Glutamatergic neuron (in vitro differentiated cells): ENCODE data around the gene PRMT3. TPM values are rescaled to one million over a fixed set of nuclear protein-coding genes. Genes with fewer than 3 reads are reported as not detected.
"Not testable (repeated sequence)": the region's sequence is repeated elsewhere in the genome, so short reads cannot be mapped to it uniquely, and the experiment has no call there.

Experiments used
- DNase-seq: peaks from one replicate; pipeline ENCODE4 v3.0.0; 2022
- H3K27ac Mint-ChIP-seq: one replicate; pipeline ENCODE4 v1.8.0; 2020; ENCODE audit warnings: mild to moderate bottlenecking, mixed read lengths, inconsistent platforms; ENCODE audit not compliant: unreplicated experiment
- H3K27me3 Mint-ChIP-seq: one replicate; pipeline ENCODE4 v1.8.0; 2020; ENCODE audit warnings: mild to moderate bottlenecking, moderate library complexity, mixed read lengths, inconsistent platforms; ENCODE audit not compliant: unreplicated experiment
- H3K36me3 Mint-ChIP-seq: one replicate; pipeline ENCODE4 v1.8.0; 2020; ENCODE audit warnings: mild to moderate bottlenecking, mixed read lengths, inconsistent platforms; ENCODE audit not compliant: unreplicated experiment
- H3K4me1 Mint-ChIP-seq: one replicate; pipeline ENCODE4 v1.8.0; 2020; ENCODE audit warnings: mild to moderate bottlenecking, low read depth, mixed read lengths, inconsistent platforms; ENCODE audit not compliant: unreplicated experiment
- H3K4me3 Mint-ChIP-seq: one replicate; pipeline ENCODE4 v1.8.0; 2020; ENCODE audit warnings: mild to moderate bottlenecking, mixed read lengths, inconsistent platforms; ENCODE audit not compliant: unreplicated experiment
- H3K9me3 Mint-ChIP-seq: one replicate; pipeline ENCODE4 v1.8.0; 2020; ENCODE audit warnings: mild to moderate bottlenecking, moderate library complexity, mixed read lengths, inconsistent platforms; ENCODE audit not compliant: unreplicated experiment
- CTCF ChIP-seq: fragments of 200-600 bp; sonication (generic); IDR thresholded peaks from one replicate; pipeline ENCODE4 v1.5.0; 2021; ENCODE audit not compliant: partially characterized antibody, unreplicated experiment
- total RNA-seq: library from RNA; stranded (reverse); fragmentation: NEBNext Ultra II Directional; extraction: Animal tissue kit (Norgen Biotek cat#: 25700); gene quantifications from one replicate; pipeline ENCODE4 v1.2.1, GENCODE V29; 2021; ENCODE audit not compliant: unreplicated experiment

The PRMT3 gene
- total RNA-seq, 1 donor from 2014 or later: 11.2 TPM

- TF ChIP-seq CTCF: no peak
- Mint-ChIP-seq H3K4me3 (no peak overlapping the region), H3K27me3 (peaks cover 5% of the 10 kb centered on the region), H3K27ac (no peak overlapping the region), H3K9me3 (peaks cover 11% of the 10 kb centered on the region), H3K36me3 (peaks cover 12% of the 10 kb centered on the region), H3K4me1 (peaks cover 2% of the 10 kb centered on the region)
- no peak for DNase-seq
Measured at GRCh38 chr11:20541503-20541902, 154.0 kb downstream of the PRMT3 start.

GRCh38 chr11:20544603-20545237 lies 157.2 kb downstream of the PRMT3 start:
- Mint-ChIP-seq H3K27ac (no peak overlapping the region), H3K9me3 (peaks cover 3% of the 10 kb centered on the region), H3K4me1 (peaks cover 2% of the 10 kb centered on the region), H3K27me3 (peaks cover 5% of the 10 kb centered on the region), H3K4me3 (no peak overlapping the region), H3K36me3 (no peaks in the 10 kb centered on the region)
- DNase-seq: no peak
- TF ChIP-seq CTCF: no peak

GRCh38 chr11:20547411-20547810 lies 159.9 kb downstream of the PRMT3 start:
- Mint-ChIP-seq H3K4me1 (no peaks in the 10 kb centered on the region), H3K27ac (no peak overlapping the region), H3K4me3 (no peak overlapping the region), H3K9me3 (no peaks in the 10 kb centered on the region), H3K36me3 (no peaks in the 10 kb centered on the region), H3K27me3 (peaks cover 3% of the 10 kb centered on the region)
- TF ChIP-seq CTCF: no peak
- no peak for DNase-seq

- Mint-ChIP-seq H3K27me3 (no peaks in the 10 kb centered on the region), H3K36me3 (peaks cover 12% of the 10 kb centered on the region), H3K9me3 (peaks cover 2% of the 10 kb centered on the region), H3K4me3 (no peak overlapping the region), H3K4me1 (no peaks in the 10 kb centered on the region), H3K27ac (no peak overlapping the region)
- DNase-seq: no peak
- no peak for TF ChIP-seq CTCF
Measured at GRCh38 chr11:20551096-20551495, 163.6 kb downstream of the PRMT3 start.

- H3K4me1 Mint-ChIP-seq: peaks cover 15% of the 10 kb centered on the region
- no peak for TF ChIP-seq CTCF
- H3K36me3 Mint-ChIP-seq: peaks cover 19% of the 10 kb centered on the region
- H3K9me3 Mint-ChIP-seq: peaks cover 4% of the 10 kb centered on the region
- peaks cover 3% of the 10 kb centered on the region for H3K27me3 Mint-ChIP-seq
- DNase-seq: no peak
- H3K4me3 Mint-ChIP-seq: no peak overlapping the region
- no peak overlapping the region for H3K27ac Mint-ChIP-seq
Measured at GRCh38 chr11:20555783-20556182, 168.3 kb downstream of the PRMT3 start.

- not testable (repeated sequence) for H3K9me3 Mint-ChIP-seq, H3K4me3 Mint-ChIP-seq, H3K27me3 Mint-ChIP-seq, H3K27ac Mint-ChIP-seq, DNase-seq
- peaks cover 15% of the 10 kb centered on the region for H3K4me1 Mint-ChIP-seq
- H3K36me3 Mint-ChIP-seq: peaks cover 19% of the 10 kb centered on the region
Measured at GRCh38 chr11:20556396-20556795, 168.9 kb downstream of the PRMT3 start.
